Adrenal gland (tissue), 5 donors: ENCODE measurements around the gene RAD9A.

Experiments used
- POLR2A ChIP-seq, 2 donors: fragments of 450-650 bp; IDR thresholded peaks; one replicate each; pipeline ENCODE4 v1.6.1; 2017; ENCODE audit warnings: antibody characterized with exemption in 2 of 2, mild to moderate bottlenecking in 2 of 2, moderate library complexity in 1 of 2
- TF ChIP-seq, protein P1 (sequence below), 6 experiments: fragments of 450-650 bp in 4 of 6; fragments of 200-600 bp in 2 of 6; sonication (generic) in 1 of 6; IDR thresholded peaks; 1 replicate in 5 of 6; 2 replicates in 1 of 6; pipeline versions ENCODE4 v1.5.1 to v1.8.0; 2016 to 2021; ENCODE audit warnings: antibody characterized with exemption in 6 of 6, mild to moderate bottlenecking in 2 of 6, moderate library complexity in 1 of 6
- donor health status: DM: no; HTN: no; CAD: no.

DNA sequence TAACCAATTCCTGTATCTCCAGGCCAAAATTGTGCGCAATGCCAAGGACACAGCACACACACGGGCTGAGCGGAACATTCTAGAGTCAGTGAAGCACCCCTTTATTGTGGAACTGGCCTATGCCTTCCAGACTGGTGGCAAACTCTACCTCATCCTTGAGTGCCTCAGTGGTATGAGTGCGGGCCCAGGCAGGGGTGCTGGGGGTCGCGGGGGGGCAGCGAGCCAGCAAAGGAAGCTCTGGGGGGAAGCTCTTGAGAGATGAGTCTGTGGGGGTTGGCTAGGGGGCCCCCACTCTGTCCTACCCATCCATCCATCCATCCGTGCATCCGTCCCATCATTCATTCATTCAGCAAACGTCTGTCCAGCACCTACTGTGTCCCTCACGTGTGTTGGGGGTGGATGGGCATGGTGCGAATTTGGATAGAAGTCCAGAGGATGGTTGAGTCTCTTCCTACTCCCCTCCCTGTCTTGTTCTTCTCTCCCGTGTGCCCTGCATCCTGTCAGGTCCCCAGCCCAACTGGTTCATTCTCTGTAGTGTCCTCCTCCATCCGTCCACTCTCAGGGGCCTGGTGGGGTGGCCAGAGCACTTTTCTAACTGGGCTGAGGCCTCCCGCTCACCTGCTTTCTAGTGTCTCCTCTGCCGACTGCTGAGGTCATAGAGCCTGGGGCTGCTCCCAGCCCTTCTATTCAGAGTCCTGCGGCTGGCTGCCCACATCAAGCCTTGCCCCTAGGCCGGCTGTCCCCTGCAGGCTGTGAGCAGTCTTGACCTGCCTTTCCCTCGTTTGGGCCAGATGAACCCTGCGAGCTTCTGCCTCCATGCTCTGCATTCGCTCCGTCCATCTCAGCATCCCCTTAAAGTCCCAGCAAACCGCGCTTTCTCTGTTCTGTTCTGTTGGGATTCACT is 39.8 kb downstream of the RAD9A start:
- TF ChIP-seq, protein P1, sequence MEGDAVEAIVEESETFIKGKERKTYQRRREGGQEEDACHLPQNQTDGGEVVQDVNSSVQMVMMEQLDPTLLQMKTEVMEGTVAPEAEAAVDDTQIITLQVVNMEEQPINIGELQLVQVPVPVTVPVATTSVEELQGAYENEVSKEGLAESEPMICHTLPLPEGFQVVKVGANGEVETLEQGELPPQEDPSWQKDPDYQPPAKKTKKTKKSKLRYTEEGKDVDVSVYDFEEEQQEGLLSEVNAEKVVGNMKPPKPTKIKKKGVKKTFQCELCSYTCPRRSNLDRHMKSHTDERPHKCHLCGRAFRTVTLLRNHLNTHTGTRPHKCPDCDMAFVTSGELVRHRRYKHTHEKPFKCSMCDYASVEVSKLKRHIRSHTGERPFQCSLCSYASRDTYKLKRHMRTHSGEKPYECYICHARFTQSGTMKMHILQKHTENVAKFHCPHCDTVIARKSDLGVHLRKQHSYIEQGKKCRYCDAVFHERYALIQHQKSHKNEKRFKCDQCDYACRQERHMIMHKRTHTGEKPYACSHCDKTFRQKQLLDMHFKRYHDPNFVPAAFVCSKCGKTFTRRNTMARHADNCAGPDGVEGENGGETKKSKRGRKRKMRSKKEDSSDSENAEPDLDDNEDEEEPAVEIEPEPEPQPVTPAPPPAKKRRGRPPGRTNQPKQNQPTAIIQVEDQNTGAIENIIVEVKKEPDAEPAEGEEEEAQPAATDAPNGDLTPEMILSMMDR (IDR thresholded peaks at IDR 0.05), result no peak
- TF ChIP-seq POLR2A (IDR thresholded peaks at IDR 0.05), result no peak
